Right atrium auricular region (tissue), 2 donors: ENCODE results near the gene CWC15. TPM values are rescaled to one million over a fixed set of nuclear protein-coding genes. Genes with fewer than 3 reads are reported as not detected.
"Not testable (repeated sequence)": the region's sequence is repeated elsewhere in the genome, so short reads cannot be mapped to it uniquely, and the experiment has no call there.

Source experiments
- DNase-seq: peaks from one replicate; pipeline ENCODE4 v3.0.0-alpha.2; 2019; ENCODE audit warnings: low spot score
- H3K27ac ChIP-seq, 2 donors: fragments of 200-600 bp; sonication (generic); 1 replicate in 1 of 2; 2 replicates in 1 of 2; pipeline ENCODE4 v1.5.1; 2016 to 2019
- H3K27me3 ChIP-seq, 2 donors: fragments of 200-600 bp; sonication (generic); one replicate each; pipeline versions ENCODE4 v1.5.1 to v1.6.0; 2017 to 2019
- H3K36me3 ChIP-seq: fragments of 200-600 bp; sonication (generic); one replicate; pipeline ENCODE4 v1.5.1; 2016
- H3K4me1 ChIP-seq, 2 donors: fragments of 200-600 bp; sonication (generic); one replicate each; pipeline versions ENCODE4 v1.5.1 to v1.6.0; 2017 to 2019
- H3K4me3 ChIP-seq, 2 donors: fragments of 200-600 bp; sonication (generic); 1 replicate in 1 of 2; 2 replicates in 1 of 2; pipeline ENCODE4 v1.5.1; 2017 to 2019; ENCODE audit warnings: mild to moderate bottlenecking in 1 of 2, moderate library complexity in 1 of 2
- H3K9me3 ChIP-seq, 2 donors: fragments of 200-600 bp; sonication (generic); one replicate each; pipeline ENCODE4 v1.5.1; 2019
- total RNA-seq, 2 donors: library from RNA; depleted of rRNA; stranded (reverse); fragments of >200 nt; gene quantifications; one replicate each; pipeline ENCODE4 v1.1.0, GENCODE V29; 2016
- TF ChIP-seq, protein P1 (sequence below), 2 donors: fragments of 200-600 bp; sonication (generic); IDR thresholded peaks; one replicate each; pipeline ENCODE4 v1.5.1; 2019; ENCODE audit warnings: antibody characterized with exemption in 2 of 2

Gene CWC15
- total RNA-seq, 2 donors from 2014 or later, result 45.3 to 48.6 TPM

DNA sequence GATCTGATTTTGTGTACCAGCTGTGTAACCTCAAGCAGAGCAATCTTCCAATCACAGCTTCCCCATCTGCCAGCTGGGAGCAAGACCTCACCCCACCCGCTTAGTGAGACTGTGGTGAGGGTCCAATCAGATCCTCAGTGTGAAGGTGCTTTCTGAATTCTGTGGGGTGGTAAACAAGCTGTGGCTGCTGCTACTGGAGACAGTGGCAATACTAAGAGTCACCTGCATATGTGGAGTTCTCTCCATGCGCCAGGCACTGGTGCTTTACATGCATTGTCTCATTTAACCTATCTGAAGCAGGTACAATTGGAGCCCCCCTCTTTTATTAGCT lies 50.4 kb downstream of the CWC15 start:
- Histone ChIP-seq H3K4me3 (no peak overlapping the region), H3K27me3 (no peaks in the 10 kb centered on the region), H3K27ac (no peak overlapping the region), H3K9me3 (no peaks in the 10 kb centered on the region), H3K36me3 (no peaks in the 10 kb centered on the region), H3K4me1 (peaks cover 0 to 24% of the 10 kb centered on the region in 2 donors)
- DNase-seq, result no peak
- TF ChIP-seq, protein P1, sequence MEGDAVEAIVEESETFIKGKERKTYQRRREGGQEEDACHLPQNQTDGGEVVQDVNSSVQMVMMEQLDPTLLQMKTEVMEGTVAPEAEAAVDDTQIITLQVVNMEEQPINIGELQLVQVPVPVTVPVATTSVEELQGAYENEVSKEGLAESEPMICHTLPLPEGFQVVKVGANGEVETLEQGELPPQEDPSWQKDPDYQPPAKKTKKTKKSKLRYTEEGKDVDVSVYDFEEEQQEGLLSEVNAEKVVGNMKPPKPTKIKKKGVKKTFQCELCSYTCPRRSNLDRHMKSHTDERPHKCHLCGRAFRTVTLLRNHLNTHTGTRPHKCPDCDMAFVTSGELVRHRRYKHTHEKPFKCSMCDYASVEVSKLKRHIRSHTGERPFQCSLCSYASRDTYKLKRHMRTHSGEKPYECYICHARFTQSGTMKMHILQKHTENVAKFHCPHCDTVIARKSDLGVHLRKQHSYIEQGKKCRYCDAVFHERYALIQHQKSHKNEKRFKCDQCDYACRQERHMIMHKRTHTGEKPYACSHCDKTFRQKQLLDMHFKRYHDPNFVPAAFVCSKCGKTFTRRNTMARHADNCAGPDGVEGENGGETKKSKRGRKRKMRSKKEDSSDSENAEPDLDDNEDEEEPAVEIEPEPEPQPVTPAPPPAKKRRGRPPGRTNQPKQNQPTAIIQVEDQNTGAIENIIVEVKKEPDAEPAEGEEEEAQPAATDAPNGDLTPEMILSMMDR (IDR thresholded peaks at IDR 0.05), result no peak

DNA sequence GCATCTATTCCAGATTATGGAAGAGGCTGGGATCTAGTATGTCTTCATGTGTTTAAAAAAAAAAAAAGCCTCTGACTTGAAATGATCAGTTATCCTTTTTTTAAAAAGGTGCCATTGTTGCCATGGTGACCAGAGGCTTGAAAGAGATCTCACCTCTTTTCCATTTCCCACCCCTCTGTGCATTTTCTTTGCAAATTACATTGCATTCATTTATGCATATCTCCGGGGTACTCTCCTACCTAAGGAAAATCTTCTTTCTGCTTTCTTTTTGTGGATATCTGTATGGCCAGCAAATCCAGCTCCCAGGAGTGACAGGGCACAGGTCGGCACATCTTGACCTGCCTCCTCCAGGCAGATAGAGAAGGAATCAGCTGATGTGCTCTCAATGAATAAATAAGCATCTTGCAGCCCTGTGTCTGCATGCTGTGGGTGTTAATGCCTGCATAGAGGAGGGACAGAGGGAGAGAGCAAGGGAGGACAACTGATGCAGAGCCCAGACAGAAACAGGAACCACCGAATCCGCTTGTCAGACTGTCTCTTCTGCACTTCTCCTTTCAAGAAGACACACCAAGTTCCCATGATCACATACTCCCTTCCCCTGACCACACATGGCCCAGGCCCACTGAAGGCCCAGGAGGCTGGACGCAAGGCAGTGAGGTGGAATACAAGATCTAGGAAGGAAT lies 50.9 kb downstream of the CWC15 start:
- TF ChIP-seq, protein P1 (IDR thresholded peaks at IDR 0.05), result no peak
- Histone ChIP-seq H3K9me3 (no peaks in the 10 kb centered on the region), H3K4me3 (no peak overlapping the region), H3K36me3 (no peaks in the 10 kb centered on the region), H3K27me3 (no peaks in the 10 kb centered on the region), H3K27ac (no peak overlapping the region), H3K4me1 (peaks cover 0 to 19% of the 10 kb centered on the region in 2 donors)
- no peak for DNase-seq

DNA sequence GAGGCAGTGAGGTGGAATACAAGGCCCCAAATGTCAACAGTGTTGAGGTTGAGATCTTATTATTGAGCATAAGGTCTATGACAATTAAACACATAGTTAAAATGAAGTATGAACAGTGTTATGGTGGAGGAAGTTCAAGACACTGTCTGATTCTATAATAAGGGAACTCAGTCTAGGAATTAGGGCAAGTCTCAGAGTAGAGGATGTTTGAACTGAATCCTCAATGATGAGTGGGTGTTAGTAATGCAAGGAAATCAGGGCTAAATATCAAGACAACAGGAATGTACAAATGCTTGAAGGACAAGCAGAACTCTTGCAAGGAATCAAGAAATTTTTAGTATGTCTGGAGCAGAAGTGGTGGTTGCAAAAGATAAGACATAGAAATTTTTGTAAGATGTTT lies 53.0 kb downstream of the CWC15 start:
- H3K27ac ChIP-seq, result no peak overlapping the region
- TF ChIP-seq, protein P1 (IDR thresholded peaks at IDR 0.05), result no peak
- no peaks in the 10 kb centered on the region for H3K4me1 ChIP-seq
- H3K36me3 ChIP-seq, result no peaks in the 10 kb centered on the region
- no peaks in the 10 kb centered on the region for H3K9me3 ChIP-seq
- no peaks in the 10 kb centered on the region for H3K27me3 ChIP-seq
- no peak overlapping the region for H3K4me3 ChIP-seq
- no peak for DNase-seq

DNA sequence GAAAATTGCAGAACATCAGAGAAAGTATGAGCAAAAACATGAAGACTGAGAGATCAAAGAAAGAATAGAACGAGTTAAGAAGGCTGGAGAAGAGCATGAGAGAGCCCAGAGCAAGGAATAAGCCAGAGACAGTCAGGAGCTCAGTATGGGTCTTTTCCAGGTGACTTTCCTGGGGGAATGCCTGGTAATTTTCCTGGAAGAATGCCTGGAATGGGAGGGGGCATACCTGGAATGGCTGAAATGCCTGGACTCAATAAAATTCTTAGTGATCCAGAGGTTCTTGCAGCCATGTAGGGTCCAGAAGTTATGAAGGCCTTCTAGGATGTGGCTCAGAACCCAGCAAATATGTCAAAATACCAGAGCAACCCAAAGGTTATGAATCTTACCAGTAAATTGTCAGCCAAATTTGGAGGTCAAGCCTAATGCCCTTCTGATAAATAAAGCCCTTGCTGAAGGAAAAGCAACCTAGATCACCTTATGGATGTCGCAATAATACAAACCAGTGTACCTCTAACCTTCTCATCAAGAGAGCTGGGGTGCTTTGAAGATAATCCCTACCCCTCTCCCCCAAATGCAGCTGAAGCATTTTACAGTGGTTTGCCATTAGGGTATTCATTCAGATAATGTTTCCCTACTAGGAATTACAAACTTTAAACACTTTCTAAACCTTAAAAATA lies 59.5 kb downstream of the CWC15 start:
- not testable (repeated sequence) for H3K9me3 ChIP-seq, DNase-seq, H3K27me3 ChIP-seq, H3K27ac ChIP-seq, H3K36me3 ChIP-seq, H3K4me1 ChIP-seq, H3K4me3 ChIP-seq

DNA sequence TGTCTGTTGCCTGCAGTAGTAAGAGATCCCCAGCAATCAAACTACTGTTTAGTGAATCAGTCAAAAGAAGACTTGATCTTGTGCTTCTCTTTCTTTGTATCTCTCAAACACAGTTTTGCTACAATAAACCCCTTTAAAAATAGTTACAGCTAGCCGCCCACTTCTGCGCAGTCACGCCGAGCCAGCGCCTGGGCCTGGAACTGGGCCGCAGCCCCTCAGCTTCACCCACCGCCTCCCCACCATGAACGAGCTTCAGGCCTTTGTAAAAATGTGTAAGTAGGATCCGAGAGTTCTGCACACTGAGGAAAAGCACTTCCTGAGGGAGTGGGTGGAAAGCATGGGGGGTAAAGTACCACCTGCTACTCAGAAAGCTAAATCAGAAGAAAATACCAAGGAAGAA lies 60.5 kb downstream of the CWC15 start:
- TF ChIP-seq, protein P1 (IDR thresholded peaks at IDR 0.05), result no peak
- H3K9me3 ChIP-seq, result no peaks in the 10 kb centered on the region

More for the DNA sequence above, 60.5 kb downstream of the CWC15 start:
- H3K27me3 ChIP-seq, result no peaks in the 10 kb centered on the region
- no peak for DNase-seq
- H3K4me1 ChIP-seq, result no peaks in the 10 kb centered on the region
- no peak overlapping the region for H3K4me3 ChIP-seq
- H3K36me3 ChIP-seq, result no peaks in the 10 kb centered on the region
- no peak overlapping the region for H3K27ac ChIP-seq

Other genes with a start within 250 kb of the CWC15 start
- gene AMOTL1, start 205.2 kb downstream of the CWC15 start, total RNA-seq, result 10 to 100 TPM; 56.7 to 59.5 TPM
- 1 to 10 TPM in 1 of 2 donors, under 1 TPM in 1; 0.90 to 1.1 TPM for gene KDM4D, start 153 bp upstream of the CWC15 start, total RNA-seq
- gene KDM4E, start 51.7 kb upstream of the CWC15 start, total RNA-seq, result not detected
- not detected for gene KDM4F, start 75.9 kb upstream of the CWC15 start, total RNA-seq
- gene SRSF8, start 93.4 kb upstream of the CWC15 start, total RNA-seq, result 10 to 100 TPM; 24.7 to 37.4 TPM
- gene ENDOD1, start 116.3 kb upstream of the CWC15 start, total RNA-seq, result 10 to 100 TPM; 18.8 to 27.7 TPM